SJCRH30 (cell line): Measurements from ENCODE around the gene HVCN1. TPM values are rescaled to one million over a fixed set of nuclear protein-coding genes. Genes with fewer than 3 reads are reported as not detected.
"Not testable (repeated sequence)": the region's sequence is repeated elsewhere in the genome, so short reads cannot be mapped to it uniquely, and the experiment has no call there.

Experiments used
- DNase-seq, 2 experiments: peaks; one replicate each; pipeline ENCODE4 v3.0.0-alpha.2; 2015 to 2020
- H3K27ac ChIP-seq: fragments of 250-450 bp; sonication (Bioruptor Pico); 2 replicates; pipeline ENCODE4 v1.5.1; 2020; ENCODE audit warnings: mild to moderate bottlenecking, moderate library complexity
- H3K27me3 ChIP-seq: fragments of 250-450 bp; sonication (Bioruptor Pico); 2 replicates; pipeline ENCODE4 v1.5.1; 2020; ENCODE audit warnings: mild to moderate bottlenecking, moderate library complexity
- H3K36me3 ChIP-seq: fragments of 250-450 bp; sonication (Bioruptor Pico); 2 replicates; pipeline ENCODE4 v1.5.1; 2020; ENCODE audit warnings: mild to moderate bottlenecking, moderate library complexity
- H3K4me1 ChIP-seq: fragments of 250-450 bp; sonication (Bioruptor Pico); 2 replicates; pipeline ENCODE4 v1.5.1; 2020; ENCODE audit warnings: mild to moderate bottlenecking, moderate library complexity
- H3K4me3 ChIP-seq: fragments of 250-450 bp; sonication (Bioruptor Pico); 2 replicates; pipeline ENCODE4 v1.5.1; 2020; ENCODE audit warnings: mild to moderate bottlenecking, moderate library complexity
- H3K9me3 ChIP-seq: fragments of 250-450 bp; sonication (Bioruptor Pico); replicated peaks from 2 replicates; pipeline ENCODE4 v1.5.1; 2020; ENCODE audit warnings: mild to moderate bottlenecking, moderate library complexity
- total RNA-seq: library from RNA; depleted of rRNA; stranded (reverse); fragments of >200 nt; shearing (Covaris generic); gene quantifications from 2 replicates; pipeline ENCODE4 v1.2.3, GENCODE V29; 2014

Gene HVCN1
- total RNA-seq, 1 experiment from 2014 or later: 2.7 TPM

- Histone ChIP-seq H3K27me3 (no peaks in the 10 kb centered on the region), H3K9me3 (peaks cover 3% of the 10 kb centered on the region), H3K4me3 (no peak overlapping the region), H3K36me3 (no peaks in the 10 kb centered on the region), H3K27ac (no peak overlapping the region), H3K4me1 (no peaks in the 10 kb centered on the region)
- DNase-seq: no peak
Measured at GRCh38 chr12:110666892-110667291, 22.0 kb downstream of the HVCN1 start.

GRCh38 chr12:110661337-110661972 is 27.5 kb downstream of the HVCN1 start:
- no peak overlapping the region for H3K27ac ChIP-seq
- no peak for DNase-seq
- peaks cover 3% of the 10 kb centered on the region for H3K9me3 ChIP-seq
- H3K4me3 ChIP-seq: no peak overlapping the region
- H3K27me3 ChIP-seq: no peaks in the 10 kb centered on the region
- H3K4me1 ChIP-seq: peaks cover 7% of the 10 kb centered on the region
- no peaks in the 10 kb centered on the region for H3K36me3 ChIP-seq

GRCh38 chr12:110658878-110659277 is 30.0 kb downstream of the HVCN1 start:
- peak in 1 of 2 experiments; percentile 29 for DNase-seq
- H3K27ac ChIP-seq: no peak overlapping the region
- H3K36me3 ChIP-seq: no peaks in the 10 kb centered on the region
- H3K9me3 ChIP-seq: no peaks in the 10 kb centered on the region
- H3K4me1 ChIP-seq: peaks cover 18% of the 10 kb centered on the region
- H3K4me3 ChIP-seq: no peak overlapping the region
- no peaks in the 10 kb centered on the region for H3K27me3 ChIP-seq

- no peaks in the 10 kb centered on the region for H3K36me3 ChIP-seq
- no peak for DNase-seq
- H3K27ac ChIP-seq: no peak overlapping the region
- no peaks in the 10 kb centered on the region for H3K9me3 ChIP-seq
- H3K4me3 ChIP-seq: no peak overlapping the region
- H3K27me3 ChIP-seq: no peaks in the 10 kb centered on the region
- peaks cover 18% of the 10 kb centered on the region for H3K4me1 ChIP-seq
Measured at GRCh38 chr12:110658242-110658641, 30.7 kb downstream of the HVCN1 start.

GRCh38 chr12:110657747-110658146 is 31.2 kb downstream of the HVCN1 start:
- no peak for DNase-seq
- H3K4me1 ChIP-seq: peaks cover 18% of the 10 kb centered on the region
- H3K27ac ChIP-seq: no peak overlapping the region
- no peaks in the 10 kb centered on the region for H3K9me3 ChIP-seq
- no peaks in the 10 kb centered on the region for H3K36me3 ChIP-seq
- H3K4me3 ChIP-seq: no peak overlapping the region
- H3K27me3 ChIP-seq: no peaks in the 10 kb centered on the region

GRCh38 chr12:110656071-110656655 is 32.8 kb downstream of the HVCN1 start:
- no peak overlapping the region for H3K4me3 ChIP-seq
- H3K27me3 ChIP-seq: no peaks in the 10 kb centered on the region
- H3K9me3 ChIP-seq: no peaks in the 10 kb centered on the region
- peaks cover 18% of the 10 kb centered on the region for H3K4me1 ChIP-seq
- H3K36me3 ChIP-seq: no peaks in the 10 kb centered on the region
- H3K27ac ChIP-seq: peak overlapping the region; percentile 75
- peak; percentile 66 to 73 for DNase-seq

GRCh38 chr12:110654238-110654637 is 34.7 kb downstream of the HVCN1 start:
- not testable (repeated sequence) for H3K36me3 ChIP-seq, H3K27me3 ChIP-seq, H3K27ac ChIP-seq, H3K4me3 ChIP-seq, DNase-seq, H3K9me3 ChIP-seq
- H3K4me1 ChIP-seq: peaks cover 18% of the 10 kb centered on the region

- H3K27ac ChIP-seq: no peak overlapping the region
- H3K9me3 ChIP-seq: no peaks in the 10 kb centered on the region
- no peak for DNase-seq
- no peaks in the 10 kb centered on the region for H3K27me3 ChIP-seq
- no peaks in the 10 kb centered on the region for H3K4me1 ChIP-seq
- no peaks in the 10 kb centered on the region for H3K36me3 ChIP-seq
- H3K4me3 ChIP-seq: no peak overlapping the region
Measured at GRCh38 chr12:110649341-110649847, 39.5 kb downstream of the HVCN1 start.

GRCh38 chr12:110647631-110648040 is 41.3 kb downstream of the HVCN1 start:
- Histone ChIP-seq H3K9me3 (no peaks in the 10 kb centered on the region), H3K27me3 (no peaks in the 10 kb centered on the region), H3K27ac (no peak overlapping the region), H3K4me3 (no peak overlapping the region), H3K36me3 (no peaks in the 10 kb centered on the region), H3K4me1 (no peaks in the 10 kb centered on the region)
- no peak for DNase-seq

- Histone ChIP-seq H3K4me3 (no peak overlapping the region), H3K27me3 (no peaks in the 10 kb centered on the region), H3K4me1 (peaks cover 14% of the 10 kb centered on the region; the same call in 1 of the 2 replicates), H3K9me3 (no peaks in the 10 kb centered on the region), H3K36me3 (no peaks in the 10 kb centered on the region), H3K27ac (peak overlapping the region; percentile 7; the same call in 1 of the 2 replicates)
- DNase-seq: peak; percentile 48 to 51
Measured at GRCh38 chr12:110641521-110641920, 47.4 kb downstream of the HVCN1 start.

GRCh38 chr12:110640275-110641025 is 48.5 kb downstream of the HVCN1 start:
- no peaks in the 10 kb centered on the region for H3K9me3 ChIP-seq
- no peaks in the 10 kb centered on the region for H3K27me3 ChIP-seq
- no peak overlapping the region for H3K27ac ChIP-seq
- DNase-seq: no peak
- H3K36me3 ChIP-seq: no peaks in the 10 kb centered on the region
- peaks cover 14% of the 10 kb centered on the region; the same call in 1 of the 2 replicates for H3K4me1 ChIP-seq
- no peak overlapping the region for H3K4me3 ChIP-seq

- H3K9me3 ChIP-seq: no peaks in the 10 kb centered on the region
- H3K27me3 ChIP-seq: no peaks in the 10 kb centered on the region
- no peak overlapping the region for H3K4me3 ChIP-seq
- H3K27ac ChIP-seq: no peak overlapping the region
- peaks cover 14% of the 10 kb centered on the region; the same call in 1 of the 2 replicates for H3K4me1 ChIP-seq
- no peak for DNase-seq
- no peaks in the 10 kb centered on the region for H3K36me3 ChIP-seq
Measured at GRCh38 chr12:110639336-110640141, 49.4 kb downstream of the HVCN1 start.

- Histone ChIP-seq H3K27ac (no peak overlapping the region), H3K36me3 (no peaks in the 10 kb centered on the region), H3K4me3 (no peak overlapping the region), H3K27me3 (no peaks in the 10 kb centered on the region), H3K4me1 (peaks cover 14% of the 10 kb centered on the region; the same call in 1 of the 2 replicates), H3K9me3 (no peaks in the 10 kb centered on the region)
- no peak for DNase-seq
Measured at GRCh38 chr12:110638796-110639195, 50.1 kb downstream of the HVCN1 start.

- Histone ChIP-seq H3K27ac (no peak overlapping the region), H3K27me3 (no peaks in the 10 kb centered on the region), H3K4me1 (peaks cover 14% of the 10 kb centered on the region; the same call in 1 of the 2 replicates), H3K4me3 (no peak overlapping the region), H3K36me3 (no peaks in the 10 kb centered on the region), H3K9me3 (no peaks in the 10 kb centered on the region)
- peak in 1 of 2 experiments; percentile 6 for DNase-seq
Measured at GRCh38 chr12:110637869-110638441, 51.0 kb downstream of the HVCN1 start.
